ENCODE results near the gene C7orf57. TPM values are rescaled to one million over a fixed set of nuclear protein-coding genes. Genes with fewer than 3 reads are reported as not detected.

Gene C7orf57
- total RNA-seq, 4 donors from 2014 or later, result 0.57 to 2.3 (median 1.0) TPM

DNA sequence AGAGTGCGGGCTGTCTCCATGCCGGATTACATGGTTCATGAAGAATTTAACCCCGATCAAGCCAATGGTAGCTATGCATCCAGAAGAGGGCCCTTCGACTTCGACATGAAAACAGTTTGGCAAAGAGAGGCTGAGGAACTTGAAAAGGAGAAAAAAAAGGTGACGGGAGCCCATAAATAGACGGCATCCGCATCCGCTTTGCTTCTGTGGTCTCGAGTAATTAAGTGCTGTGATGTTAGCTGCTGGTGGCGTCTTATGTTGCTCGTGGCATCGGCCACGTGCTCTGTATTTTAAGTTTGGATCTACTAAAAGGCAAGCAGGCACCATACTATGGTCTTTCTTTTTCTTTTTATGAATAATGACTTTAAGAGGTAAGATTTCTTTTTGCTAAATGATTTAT is 11.1 kb downstream of the C7orf57 start:
- Histone ChIP-seq H3K36me3 (no peaks in the 10 kb centered on the region), H3K4me3 (no peak overlapping the region), H3K9me3 (no peaks in the 10 kb centered on the region), H3K27ac (no peak overlapping the region), H3K27me3 (no peaks in the 10 kb centered on the region), H3K4me1 (no peaks in the 10 kb centered on the region)
- intact Hi-C loops (cut with DNase I), result no loop called here
- 64 to 72% methylated on average over 14 of the region's 14 CpGs for WGBS, 2 donors
- TF ChIP-seq, protein P1, sequence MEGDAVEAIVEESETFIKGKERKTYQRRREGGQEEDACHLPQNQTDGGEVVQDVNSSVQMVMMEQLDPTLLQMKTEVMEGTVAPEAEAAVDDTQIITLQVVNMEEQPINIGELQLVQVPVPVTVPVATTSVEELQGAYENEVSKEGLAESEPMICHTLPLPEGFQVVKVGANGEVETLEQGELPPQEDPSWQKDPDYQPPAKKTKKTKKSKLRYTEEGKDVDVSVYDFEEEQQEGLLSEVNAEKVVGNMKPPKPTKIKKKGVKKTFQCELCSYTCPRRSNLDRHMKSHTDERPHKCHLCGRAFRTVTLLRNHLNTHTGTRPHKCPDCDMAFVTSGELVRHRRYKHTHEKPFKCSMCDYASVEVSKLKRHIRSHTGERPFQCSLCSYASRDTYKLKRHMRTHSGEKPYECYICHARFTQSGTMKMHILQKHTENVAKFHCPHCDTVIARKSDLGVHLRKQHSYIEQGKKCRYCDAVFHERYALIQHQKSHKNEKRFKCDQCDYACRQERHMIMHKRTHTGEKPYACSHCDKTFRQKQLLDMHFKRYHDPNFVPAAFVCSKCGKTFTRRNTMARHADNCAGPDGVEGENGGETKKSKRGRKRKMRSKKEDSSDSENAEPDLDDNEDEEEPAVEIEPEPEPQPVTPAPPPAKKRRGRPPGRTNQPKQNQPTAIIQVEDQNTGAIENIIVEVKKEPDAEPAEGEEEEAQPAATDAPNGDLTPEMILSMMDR (IDR thresholded peaks at IDR 0.05), result no peak
- TF ChIP-seq POLR2A (IDR thresholded peaks at IDR 0.05), result no peak
- no peak for DNase-seq

DNA sequence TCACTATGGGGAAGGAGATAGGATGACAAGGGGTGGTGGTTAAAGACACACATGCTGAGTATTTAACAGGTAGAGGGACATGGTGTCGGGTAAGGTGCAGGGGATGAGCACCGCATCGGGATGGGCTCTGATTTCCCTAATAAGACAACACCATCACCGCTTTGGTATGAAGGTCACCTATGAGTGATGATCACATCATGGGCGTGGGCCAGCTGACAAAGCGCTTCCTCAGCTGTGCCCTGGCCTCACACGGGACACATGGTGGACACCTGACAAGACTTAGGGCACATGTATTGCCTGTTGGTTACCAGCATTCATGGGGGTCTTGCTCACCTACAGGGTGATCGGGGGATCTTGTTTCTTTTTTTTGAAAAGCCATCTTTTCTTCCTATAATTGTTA is 12.8 kb downstream of the C7orf57 start:
- Histone ChIP-seq H3K27me3 (no peaks in the 10 kb centered on the region), H3K36me3 (no peaks in the 10 kb centered on the region), H3K4me1 (no peaks in the 10 kb centered on the region), H3K9me3 (no peaks in the 10 kb centered on the region), H3K27ac (no peak overlapping the region), H3K4me3 (no peak overlapping the region)
- no peak for DNase-seq
- 64 to 78% methylated on average over 8 of the region's 8 CpGs for WGBS, 2 donors
- intact Hi-C loops (cut with DNase I), result no loop called here
- TF ChIP-seq, protein P1 (IDR thresholded peaks at IDR 0.05), result no peak
- TF ChIP-seq POLR2A (IDR thresholded peaks at IDR 0.05), result no peak

DNA sequence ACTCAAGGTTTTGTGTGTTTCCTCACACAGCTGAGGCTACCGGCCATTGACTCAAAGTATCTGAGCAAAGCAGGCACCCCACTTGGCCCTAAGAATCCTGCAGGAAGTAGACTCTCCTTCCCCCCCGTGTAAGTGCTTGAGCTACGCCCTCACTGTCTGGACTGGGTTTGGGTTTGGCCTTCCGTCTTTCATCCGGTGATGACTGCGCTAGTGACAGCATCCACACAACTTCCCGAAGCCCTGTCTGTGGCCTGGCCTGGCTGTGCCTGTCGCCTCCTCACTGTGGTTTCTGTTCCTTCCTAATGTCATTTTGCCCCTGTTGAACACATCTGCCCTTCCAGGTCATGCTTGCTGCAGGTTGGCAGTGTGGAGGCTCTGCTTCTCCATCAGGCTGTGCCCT is 14.5 kb downstream of the C7orf57 start:
- no peaks in the 10 kb centered on the region for H3K36me3 ChIP-seq
- intact Hi-C loops (cut with DNase I), result no loop called here
- H3K27me3 ChIP-seq, result no peaks in the 10 kb centered on the region
- WGBS, 2 donors, result 68 to 80% methylated on average over 8 of the region's 8 CpGs
- no peaks in the 10 kb centered on the region for H3K4me1 ChIP-seq
- TF ChIP-seq, protein P1 (IDR thresholded peaks at IDR 0.05), result no peak
- TF ChIP-seq POLR2A (IDR thresholded peaks at IDR 0.05), result no peak
- no peak overlapping the region for H3K4me3 ChIP-seq
- no peaks in the 10 kb centered on the region for H3K9me3 ChIP-seq
- DNase-seq, result no peak
- H3K27ac ChIP-seq, result peak overlapping the region in 2 of 4 donors; percentile 17 to 25

DNA sequence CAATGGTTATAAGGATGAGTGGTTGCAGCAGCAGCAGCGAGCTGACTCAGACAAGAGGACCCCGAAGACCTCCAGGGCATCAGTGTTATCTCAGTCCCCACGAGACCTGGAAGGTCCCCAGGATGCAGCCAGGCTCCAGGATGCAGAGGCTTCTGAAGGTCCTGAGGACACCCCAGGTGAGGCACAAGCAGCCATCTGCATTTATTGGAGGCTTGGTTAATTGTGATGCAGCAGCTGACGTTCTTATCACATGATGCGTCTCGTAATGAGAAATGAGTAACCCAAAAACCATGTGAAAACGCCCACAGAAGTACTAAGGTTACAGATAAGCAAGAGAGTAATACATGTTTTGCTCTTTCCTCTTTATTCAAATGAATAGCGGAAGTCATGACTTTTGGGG is 17.4 kb downstream of the C7orf57 start:
- Histone ChIP-seq H3K9me3 (peaks cover 0 to 5% (median 0%) of the 10 kb centered on the region in 3 donors), H3K36me3 (no peaks in the 10 kb centered on the region), H3K4me3 (no peak overlapping the region), H3K27me3 (no peaks in the 10 kb centered on the region), H3K27ac (no peak overlapping the region), H3K4me1 (no peaks in the 10 kb centered on the region)
- intact Hi-C loops (cut with DNase I), result no loop called here
- DNase-seq, result no peak
- TF ChIP-seq, protein P1 (IDR thresholded peaks at IDR 0.05), result no peak
- TF ChIP-seq POLR2A (IDR thresholded peaks at IDR 0.05), result no peak
- WGBS, 2 donors, result 59 to 61% methylated on average over 8 of the region's 8 CpGs

DNA sequence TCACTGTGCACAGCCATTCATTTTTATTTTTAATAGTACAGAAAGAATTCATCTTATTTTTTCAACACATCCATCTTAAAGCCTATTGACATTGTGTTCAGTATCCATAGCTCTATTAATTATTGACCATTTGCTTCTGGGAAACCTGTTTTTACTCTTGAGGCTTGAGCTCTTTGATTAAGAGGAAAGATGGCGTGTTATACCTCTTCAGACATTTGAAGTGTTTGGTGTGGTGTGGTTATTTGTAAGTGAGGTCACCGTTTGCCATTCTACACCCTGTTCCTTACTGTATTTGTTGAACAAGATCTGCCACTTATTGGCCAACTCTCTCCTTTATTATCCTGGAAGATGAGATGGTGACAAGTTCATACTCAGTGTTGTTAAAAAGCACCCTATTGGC is 18.4 kb downstream of the C7orf57 start:
- no peak for DNase-seq
- TF ChIP-seq, protein P1 (IDR thresholded peaks at IDR 0.05), result no peak
- TF ChIP-seq POLR2A (IDR thresholded peaks at IDR 0.05), result no peak
- Histone ChIP-seq H3K27ac (peak overlapping the region in 2 of 4 donors; percentile 17 to 71), H3K4me1 (no peaks in the 10 kb centered on the region), H3K36me3 (no peaks in the 10 kb centered on the region), H3K27me3 (no peaks in the 10 kb centered on the region), H3K9me3 (peaks cover 0 to 7% (median 0%) of the 10 kb centered on the region in 3 donors), H3K4me3 (no peak overlapping the region)
- 76 to 93% methylated on average over 2 of the region's 2 CpGs for WGBS, 2 donors
- intact Hi-C loops (cut with DNase I), result no loop called here
